ENCODE results near the gene HOXC10.

The HOXC10 gene

DNA sequence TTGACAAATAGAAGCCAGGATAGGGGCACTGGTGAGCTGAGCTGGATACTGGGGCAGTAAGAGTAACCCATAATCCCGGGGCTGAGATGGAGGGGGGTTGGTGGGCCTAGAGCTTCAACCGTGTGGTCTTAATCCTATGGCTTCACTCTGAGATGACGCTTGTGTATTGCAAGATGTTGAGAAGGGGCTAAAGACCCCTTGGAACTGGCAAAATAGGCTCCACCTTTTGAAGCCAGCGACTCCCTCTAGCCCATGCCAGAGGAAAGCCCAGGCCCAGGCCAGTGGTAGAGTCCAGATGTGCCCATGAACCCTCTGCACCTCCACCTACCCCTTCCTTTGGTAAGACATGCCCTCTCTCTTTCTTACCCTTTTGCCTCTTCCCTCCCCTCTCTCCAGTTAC, 25.6 kb upstream of the HOXC10 start:
- TF ChIP-seq, protein P1, sequence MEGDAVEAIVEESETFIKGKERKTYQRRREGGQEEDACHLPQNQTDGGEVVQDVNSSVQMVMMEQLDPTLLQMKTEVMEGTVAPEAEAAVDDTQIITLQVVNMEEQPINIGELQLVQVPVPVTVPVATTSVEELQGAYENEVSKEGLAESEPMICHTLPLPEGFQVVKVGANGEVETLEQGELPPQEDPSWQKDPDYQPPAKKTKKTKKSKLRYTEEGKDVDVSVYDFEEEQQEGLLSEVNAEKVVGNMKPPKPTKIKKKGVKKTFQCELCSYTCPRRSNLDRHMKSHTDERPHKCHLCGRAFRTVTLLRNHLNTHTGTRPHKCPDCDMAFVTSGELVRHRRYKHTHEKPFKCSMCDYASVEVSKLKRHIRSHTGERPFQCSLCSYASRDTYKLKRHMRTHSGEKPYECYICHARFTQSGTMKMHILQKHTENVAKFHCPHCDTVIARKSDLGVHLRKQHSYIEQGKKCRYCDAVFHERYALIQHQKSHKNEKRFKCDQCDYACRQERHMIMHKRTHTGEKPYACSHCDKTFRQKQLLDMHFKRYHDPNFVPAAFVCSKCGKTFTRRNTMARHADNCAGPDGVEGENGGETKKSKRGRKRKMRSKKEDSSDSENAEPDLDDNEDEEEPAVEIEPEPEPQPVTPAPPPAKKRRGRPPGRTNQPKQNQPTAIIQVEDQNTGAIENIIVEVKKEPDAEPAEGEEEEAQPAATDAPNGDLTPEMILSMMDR (IDR thresholded peaks at IDR 0.05; ENCODE audit: low read depth, low read length): no peak
- DNase-seq (ENCODE audit: low read depth, low spot score): no peak
- H3K4me3 ChIP-seq (ENCODE audit: low read depth, low read length): no peak overlapping the region
- in situ Hi-C loops (cut with HindIII; ENCODE audit: low sequenced_read_pairs): no loop called here

DNA sequence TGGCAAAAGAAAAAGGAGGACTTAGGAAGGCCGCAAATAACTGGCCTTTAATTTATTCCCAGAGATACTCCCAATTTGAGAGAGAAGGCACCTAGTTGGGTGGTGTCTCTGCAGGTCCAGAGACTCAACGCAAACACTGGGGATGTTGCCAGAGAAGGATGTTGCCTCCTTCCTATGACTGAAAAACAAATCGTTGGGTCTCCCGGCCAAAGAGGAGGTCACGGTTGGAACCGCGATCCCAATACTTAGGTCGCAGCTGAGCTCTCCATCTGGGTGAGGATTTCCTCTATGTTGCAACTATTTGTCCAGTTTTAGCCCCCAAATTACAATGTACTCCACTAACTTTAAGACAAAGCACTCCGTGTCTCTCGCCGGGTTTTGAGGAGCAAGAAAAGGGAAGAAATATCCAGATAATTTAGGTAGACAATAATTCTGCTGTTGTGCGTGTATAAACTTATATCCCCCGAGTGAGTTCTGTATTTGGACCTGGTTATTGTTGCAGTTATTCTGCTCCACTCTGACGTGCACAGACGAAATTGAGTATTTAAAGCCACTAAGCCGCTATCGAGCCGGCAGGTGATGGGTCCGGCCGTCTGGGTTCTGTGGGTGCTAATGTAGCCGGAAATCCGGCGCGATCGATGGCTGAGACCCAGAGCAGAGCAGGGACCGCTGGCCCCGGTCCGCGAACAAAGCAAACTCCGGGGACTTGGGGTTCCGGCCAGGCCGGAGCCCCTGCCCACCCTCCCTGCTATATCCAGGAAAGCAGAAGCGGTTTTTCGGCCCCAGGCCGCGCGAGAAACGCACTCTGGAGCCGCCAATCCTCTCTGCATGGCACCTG, 24.5 kb upstream of the HOXC10 start:
- in situ Hi-C loops (cut with HindIII; ENCODE audit: low sequenced_read_pairs): no loop called here
- H3K4me3 ChIP-seq (ENCODE audit: low read depth, low read length): no peak overlapping the region
- TF ChIP-seq, protein P1 (IDR thresholded peaks at IDR 0.05; ENCODE audit: low read depth, low read length): no peak
- DNase-seq (ENCODE audit: low read depth, low spot score): no peak

DNA sequence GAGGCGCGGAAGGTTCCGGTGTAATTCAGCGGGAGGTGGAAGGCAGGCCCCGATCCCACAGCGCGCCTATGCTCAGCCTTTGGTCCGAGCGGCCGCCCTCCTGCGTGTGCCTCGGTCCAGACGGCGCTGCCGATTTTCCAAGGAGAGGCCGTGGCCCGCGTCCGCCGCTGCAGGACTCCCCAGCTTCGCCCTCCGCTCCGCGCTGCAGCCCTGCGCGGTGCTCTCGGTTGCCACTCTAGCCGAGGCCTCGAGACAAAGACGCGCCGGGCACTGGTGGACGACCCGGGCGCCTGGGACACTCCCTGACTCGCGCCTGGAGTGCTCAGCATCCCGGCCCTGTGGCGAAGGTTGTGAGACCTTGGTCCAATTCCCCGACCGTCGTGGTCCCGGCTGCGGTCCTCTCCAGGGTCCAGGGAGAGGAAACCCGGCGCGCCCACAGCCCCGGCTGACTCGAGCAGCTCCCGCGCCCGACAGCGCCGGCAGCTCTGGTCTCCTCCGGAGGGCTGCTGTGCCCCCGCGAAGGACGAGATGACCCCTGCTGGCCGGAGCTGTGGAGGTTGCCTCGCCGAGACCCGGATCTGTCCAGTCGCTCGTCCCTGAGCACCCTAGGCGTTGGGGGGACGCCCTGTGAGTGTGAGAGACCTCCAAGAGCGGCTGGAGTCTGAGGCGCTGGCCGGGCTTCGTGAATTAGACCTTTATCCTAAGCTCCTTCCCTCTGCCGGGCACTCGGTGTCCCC, 23.8 kb upstream of the HOXC10 start:
- in situ Hi-C loops (cut with HindIII; ENCODE audit: low sequenced_read_pairs): no loop called here
- TF ChIP-seq, protein P1 (IDR thresholded peaks at IDR 0.05; ENCODE audit: low read depth, low read length): peak; percentile 10
- no peak for DNase-seq (ENCODE audit: low read depth, low spot score)
- H3K4me3 ChIP-seq (ENCODE audit: low read depth, low read length): no peak overlapping the region

DNA sequence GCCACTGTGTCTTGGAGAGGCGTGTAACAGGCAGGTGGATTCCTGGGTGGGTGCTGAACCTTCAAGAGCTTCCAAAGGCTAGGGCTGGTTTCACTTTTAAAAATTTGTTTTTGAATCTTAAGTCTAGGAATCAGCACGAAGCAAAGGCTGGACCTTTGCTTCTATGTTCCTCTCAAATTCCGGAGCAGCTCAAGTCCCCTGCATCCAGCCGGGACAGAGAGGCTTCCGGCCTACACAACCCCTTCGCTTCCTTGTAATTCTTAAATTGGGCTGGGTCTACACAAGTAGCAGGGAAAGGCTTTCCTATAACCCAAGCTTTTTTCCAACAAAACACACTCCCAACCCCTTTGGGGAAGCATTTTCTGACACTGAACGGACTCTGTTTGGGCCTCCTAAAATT, 21.9 kb upstream of the HOXC10 start:
- TF ChIP-seq, protein P1 (IDR thresholded peaks at IDR 0.05; ENCODE audit: low read depth, low read length): no peak
- DNase-seq (ENCODE audit: low read depth, low spot score): no peak
- no peak overlapping the region for H3K4me3 ChIP-seq (ENCODE audit: low read depth, low read length)
- in situ Hi-C loops (cut with HindIII; ENCODE audit: low sequenced_read_pairs): no loop called here

DNA sequence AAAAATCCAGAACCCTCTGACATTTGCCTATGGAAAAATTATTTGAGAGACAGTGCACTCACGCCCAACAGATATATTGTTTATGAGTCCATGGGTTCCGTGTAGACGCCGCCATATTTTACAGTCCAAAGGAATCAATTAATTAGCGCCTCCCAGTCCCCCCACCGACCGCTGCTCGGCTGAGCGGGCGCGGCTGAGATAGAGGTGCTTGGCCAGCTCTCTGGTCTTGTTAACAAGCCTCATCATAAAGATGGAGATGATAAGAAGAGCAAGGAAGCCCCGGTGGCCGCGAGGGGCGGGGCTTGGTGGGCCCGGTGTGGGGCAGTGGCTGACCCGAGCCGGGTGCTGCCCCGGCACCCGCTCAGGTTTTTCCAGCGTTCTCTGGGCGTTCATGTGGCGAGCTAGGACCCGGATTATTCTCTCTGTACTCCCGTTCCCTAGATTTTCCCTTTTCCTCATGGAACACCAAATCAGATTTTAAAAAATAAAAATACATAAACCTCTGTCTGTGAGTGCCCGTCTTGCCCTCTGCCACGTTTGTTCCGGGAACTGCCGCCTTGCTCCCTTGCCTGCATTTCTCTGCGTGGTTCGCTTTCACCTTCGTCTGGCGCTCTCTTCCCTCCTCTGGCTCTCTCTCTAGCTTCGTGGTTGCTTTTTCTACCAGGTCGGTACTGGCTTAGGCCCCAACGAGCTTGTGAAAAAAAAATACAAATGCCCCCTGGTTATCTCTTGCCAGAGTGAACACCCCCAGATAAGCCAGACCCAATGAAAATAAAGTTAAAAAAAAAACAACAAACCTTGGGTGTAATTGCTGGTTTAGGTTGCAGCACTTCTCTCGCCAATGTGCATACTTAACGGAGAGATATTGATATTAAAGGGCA, 21.3 kb upstream of the HOXC10 start:
- H3K4me3 ChIP-seq (ENCODE audit: low read depth, low read length): no peak overlapping the region
- in situ Hi-C loops (cut with HindIII; ENCODE audit: low sequenced_read_pairs): no loop called here
- TF ChIP-seq, protein P1 (IDR thresholded peaks at IDR 0.05; ENCODE audit: low read depth, low read length): no peak
- DNase-seq (ENCODE audit: low read depth, low spot score): no peak

DNA sequence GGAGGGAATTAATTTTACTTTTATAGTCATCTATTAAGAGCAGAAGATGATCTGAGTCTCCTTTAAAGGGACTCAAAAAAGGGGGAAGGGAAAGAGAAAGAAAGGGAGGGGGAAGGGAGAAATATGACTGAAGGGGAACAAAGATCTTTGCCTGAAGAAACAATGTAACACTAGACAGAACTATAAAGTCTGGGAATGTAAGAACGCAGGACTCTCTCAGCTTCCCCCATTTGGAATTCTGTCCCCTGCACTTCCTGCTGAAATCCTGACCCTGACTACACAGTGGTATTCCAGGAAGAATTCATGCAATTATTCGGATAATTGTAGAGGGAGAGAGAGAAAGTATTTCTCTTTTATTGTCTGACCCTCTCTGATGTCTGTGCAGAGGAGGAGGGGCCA, 20.6 kb upstream of the HOXC10 start:
- TF ChIP-seq, protein P1 (IDR thresholded peaks at IDR 0.05; ENCODE audit: low read depth, low read length): no peak
- in situ Hi-C loops (cut with HindIII; ENCODE audit: low sequenced_read_pairs): no loop called here
- no peak overlapping the region for H3K4me3 ChIP-seq (ENCODE audit: low read depth, low read length)
- DNase-seq (ENCODE audit: low read depth, low spot score): no peak
